Uterus (tissue), 2 donors: Measurements from ENCODE around the gene SMARCC2.

Source experiments
- CTCF ChIP-seq, 4 experiments: fragments of 200-600 bp in 2 of 4; fragments of 450-650 bp in 2 of 4; sonication (generic) in 2 of 4; IDR thresholded peaks; one replicate each; pipeline ENCODE4 v1.5.1; 2016 to 2019; ENCODE audit warnings: antibody characterized with exemption in 4 of 4, mild to moderate bottlenecking in 2 of 4, moderate library complexity in 1 of 4
- POLR2A ChIP-seq, 2 donors: fragments of 450-650 bp; IDR thresholded peaks; one replicate each; pipeline ENCODE4 v1.6.1; 2016; ENCODE audit warnings: antibody characterized with exemption in 2 of 2, mild to moderate bottlenecking in 1 of 2, moderate library complexity in 1 of 2

DNA sequence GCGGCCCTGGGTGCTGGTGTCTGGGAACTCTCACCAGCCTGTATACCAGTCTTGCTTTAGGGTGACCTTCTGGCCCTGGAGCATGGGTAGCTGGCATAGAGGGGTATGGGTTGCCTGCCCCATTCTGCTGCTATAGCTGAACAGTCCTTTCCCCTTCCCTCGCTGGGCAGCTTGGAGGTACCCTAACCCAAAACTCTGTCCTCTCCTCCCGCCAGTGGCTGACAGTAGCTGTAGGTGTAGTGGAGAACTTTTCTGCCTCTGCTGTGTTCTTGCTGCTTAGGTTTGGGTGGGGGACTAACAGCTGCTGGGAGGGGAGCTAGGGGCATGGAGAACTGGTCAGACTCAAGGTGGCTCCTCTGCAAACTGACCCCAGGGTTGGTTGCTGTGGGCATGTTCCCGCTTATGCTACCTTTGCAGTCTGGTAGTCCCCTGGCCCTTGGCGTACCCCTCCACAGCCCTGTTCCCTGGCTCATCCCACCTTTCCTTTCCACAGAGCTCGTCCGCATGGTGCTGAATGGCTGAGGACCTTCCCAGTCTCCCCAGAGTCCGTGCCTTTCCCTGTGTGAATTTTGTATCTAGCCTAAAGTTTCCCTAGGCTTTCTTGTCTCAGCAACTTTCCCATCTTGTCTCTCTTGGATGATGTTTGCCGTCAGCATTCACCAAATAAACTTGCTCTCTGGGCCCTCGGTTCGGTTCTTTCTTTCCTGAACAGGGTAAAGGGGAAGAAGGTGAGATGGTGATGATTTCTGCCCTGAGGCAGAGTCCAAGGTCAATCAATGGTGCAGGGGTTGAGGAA lies 28.2 kb downstream of the SMARCC2 start:
- TF ChIP-seq CTCF (IDR thresholded peaks at IDR 0.05) (no peak), POLR2A (IDR thresholded peaks at IDR 0.05) (no peak)
